Hindlimb muscle (tissue), 1 donor: Measurements from ENCODE around the gene USH1G. TPM values are rescaled to one million over a fixed set of nuclear protein-coding genes. Genes with fewer than 3 reads are reported as not detected.

ENCODE experiments used
- DNase-seq: peaks from one replicate; pipeline ENCODE4 v3.0.0-alpha.2; 2013
- polyA plus RNA-seq: library from polyadenylated mRNA; unstranded; fragments of 120-200 nt; gene quantifications from one replicate; pipeline ENCODE4 v1.2.1, GENCODE V29; 2013; ENCODE audit not compliant: insufficient read length

USH1G gene
- polyA plus RNA-seq, 1 donor: not detected

DNA sequence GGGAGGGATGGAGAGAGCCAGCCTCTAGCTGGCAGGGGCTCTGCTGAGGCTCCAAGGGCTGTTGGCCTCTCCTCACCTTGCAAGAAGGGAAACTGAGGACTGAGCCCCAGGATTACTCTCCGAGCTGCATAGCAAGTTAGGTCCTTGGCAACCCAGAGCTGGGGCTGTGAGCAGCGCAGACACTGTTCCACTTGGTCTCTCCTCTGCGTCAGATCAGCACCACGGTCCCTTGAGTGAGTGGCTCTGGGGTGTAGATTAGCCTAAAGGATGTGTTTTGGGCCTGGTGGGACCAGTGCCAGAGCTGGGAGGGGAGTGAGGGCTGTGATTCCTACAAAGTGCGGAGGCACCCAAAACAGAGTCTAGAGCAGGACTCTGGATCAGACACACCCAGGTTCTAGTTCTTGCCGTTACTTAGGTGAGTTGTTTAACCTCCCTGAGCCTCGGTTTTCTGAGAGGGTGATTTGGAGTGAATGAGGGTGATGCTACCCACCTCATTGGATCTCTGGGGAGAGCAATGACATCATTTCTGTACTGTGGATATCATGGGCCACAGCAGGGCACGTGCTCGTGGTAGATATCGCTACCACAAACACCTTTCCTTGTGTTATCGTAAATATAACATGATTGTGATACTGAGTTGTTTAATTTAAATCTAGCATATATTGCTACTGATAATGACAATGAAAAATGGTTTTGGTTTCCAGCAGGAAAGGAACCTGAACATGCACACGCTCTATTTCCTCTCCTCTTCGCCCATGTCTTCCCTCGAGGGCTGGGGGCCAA, 21.5 kb downstream of the USH1G start:
- no peak for DNase-seq

DNA sequence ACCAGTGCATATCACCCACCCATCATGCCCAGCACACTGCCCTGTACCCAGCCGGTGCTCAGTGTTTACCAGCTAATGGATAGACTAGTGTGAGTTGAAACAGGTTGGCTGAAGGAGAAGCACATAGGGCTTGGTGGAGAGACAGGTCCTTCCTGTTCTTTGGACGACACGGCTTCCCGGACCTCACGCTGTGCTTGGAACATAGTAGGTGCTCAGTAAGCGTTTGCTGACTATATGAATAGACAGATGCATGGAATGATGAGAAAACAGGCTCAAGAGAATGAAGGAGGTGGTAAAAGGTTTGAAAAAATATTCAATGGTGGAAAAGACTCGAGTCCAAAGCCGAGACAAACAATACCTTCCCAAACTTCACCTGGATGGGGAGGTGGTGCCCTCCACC, 22.8 kb downstream of the USH1G start:
- DNase-seq: no peak

DNA sequence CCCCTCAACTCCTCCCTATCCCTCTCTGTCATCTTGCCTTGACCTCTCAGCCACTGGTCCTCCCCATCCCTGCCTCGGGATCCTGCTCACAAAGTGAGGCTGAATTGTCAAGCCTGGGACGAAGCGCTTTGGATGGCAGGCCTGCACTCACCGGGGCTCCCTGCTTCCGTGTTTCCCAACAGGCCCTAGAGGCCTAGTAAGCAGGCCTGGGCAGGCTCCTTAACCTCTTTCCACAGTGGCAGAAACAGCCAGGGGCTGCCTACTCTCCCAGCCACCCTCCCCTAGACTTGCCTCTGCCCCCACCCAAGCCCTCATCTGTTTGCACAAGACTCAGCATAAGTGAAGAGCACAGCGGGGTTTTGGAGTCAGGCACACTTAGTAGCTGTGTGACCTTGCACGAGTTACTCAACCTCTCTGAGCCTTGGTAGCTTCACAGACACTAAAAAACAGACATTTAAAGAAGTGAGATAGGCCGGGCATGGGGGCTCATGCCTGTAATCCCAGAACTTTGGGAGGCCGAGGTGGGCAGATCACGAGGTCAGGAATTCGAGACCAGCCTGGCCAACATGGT, 24.6 kb downstream of the USH1G start:
- no peak for DNase-seq

DNA sequence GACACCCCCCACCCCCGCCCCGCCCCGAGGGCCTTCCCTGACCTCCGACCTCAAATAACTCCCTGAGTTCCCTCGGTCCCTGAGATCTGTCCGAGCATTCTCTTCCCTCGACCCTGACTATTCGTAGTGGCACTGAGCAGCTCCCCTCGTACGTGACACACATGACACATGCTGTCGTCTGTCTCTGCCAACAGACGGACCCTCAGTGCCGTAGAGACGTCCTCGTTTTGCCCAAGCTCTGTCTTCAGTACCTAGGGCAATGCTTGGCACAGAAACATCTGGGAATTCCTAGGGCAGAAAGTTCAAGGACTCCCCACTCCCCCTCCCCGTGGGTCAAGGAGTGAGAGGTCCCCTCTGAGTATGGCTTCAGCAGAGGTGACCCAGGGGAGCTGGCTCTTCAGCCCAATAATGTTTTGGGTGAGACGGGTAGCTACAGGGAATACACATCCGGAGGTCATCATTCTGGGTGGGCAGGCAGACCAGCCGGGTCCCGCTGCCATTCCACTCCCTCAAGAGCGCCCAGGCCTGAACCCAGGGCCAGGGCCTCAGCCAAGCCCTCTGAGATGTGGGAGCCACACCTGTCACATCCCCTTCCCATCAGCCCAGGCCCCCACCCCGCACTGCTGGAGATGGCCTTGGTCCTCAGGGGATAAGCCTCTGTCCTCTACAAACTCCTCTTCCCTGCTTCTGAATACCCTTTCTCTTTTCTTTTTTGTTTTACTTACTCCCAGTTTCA, 29.0 kb downstream of the USH1G start:
- no peak for DNase-seq

DNA sequence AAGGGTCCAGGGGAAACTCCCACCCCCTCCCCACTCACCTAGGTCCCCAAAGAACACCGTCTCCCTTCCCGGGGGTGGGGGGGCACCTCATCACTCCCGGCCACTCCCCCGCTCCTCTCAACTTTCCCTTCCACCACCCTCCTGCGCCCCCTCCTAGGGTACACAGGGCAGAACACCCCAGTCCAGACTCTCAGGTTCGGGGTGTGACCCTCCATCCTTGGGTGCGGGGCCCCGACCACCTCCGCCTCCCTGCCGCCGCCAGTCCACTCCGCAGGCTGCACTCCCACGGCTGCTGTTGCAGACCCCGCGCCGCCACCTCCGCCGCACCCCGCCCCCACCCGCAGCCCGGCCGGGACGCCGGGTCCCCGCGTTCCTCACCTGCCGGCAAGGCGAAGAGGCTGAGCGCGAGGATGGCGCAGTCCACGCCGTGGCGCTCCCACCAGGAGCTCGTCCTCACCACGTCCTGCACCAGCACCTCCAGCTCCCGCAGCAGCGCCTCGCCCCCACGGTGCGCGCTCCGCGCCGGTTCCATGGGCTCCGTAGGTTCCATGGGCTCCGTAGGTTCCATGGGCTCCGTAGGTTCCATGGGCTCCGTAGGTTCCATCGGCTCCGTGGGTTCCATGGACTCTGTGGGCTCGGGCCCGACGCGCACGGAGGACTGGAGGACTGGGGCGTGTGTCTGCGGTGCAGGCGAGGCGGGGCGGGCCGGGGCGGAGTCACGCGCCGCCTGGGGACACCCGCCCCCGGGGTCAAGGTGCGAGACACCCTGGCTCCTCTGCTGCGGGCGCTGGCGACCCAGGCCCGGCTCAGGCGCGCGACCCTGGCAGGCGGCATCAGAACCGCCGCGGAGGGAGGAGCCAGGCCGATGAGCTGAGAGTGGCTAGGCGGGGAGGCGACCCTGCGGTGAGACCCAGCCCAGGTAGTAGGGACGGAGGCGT, 29.8 kb downstream of the USH1G start, which contains the start of gene FADS6:
Gene FADS6, minus strand, starts transcription at position 660 of the 938 bp plus-strand sequence. Its CDS starts 38 bp downstream, at position 622.
- no peak for DNase-seq

DNA sequence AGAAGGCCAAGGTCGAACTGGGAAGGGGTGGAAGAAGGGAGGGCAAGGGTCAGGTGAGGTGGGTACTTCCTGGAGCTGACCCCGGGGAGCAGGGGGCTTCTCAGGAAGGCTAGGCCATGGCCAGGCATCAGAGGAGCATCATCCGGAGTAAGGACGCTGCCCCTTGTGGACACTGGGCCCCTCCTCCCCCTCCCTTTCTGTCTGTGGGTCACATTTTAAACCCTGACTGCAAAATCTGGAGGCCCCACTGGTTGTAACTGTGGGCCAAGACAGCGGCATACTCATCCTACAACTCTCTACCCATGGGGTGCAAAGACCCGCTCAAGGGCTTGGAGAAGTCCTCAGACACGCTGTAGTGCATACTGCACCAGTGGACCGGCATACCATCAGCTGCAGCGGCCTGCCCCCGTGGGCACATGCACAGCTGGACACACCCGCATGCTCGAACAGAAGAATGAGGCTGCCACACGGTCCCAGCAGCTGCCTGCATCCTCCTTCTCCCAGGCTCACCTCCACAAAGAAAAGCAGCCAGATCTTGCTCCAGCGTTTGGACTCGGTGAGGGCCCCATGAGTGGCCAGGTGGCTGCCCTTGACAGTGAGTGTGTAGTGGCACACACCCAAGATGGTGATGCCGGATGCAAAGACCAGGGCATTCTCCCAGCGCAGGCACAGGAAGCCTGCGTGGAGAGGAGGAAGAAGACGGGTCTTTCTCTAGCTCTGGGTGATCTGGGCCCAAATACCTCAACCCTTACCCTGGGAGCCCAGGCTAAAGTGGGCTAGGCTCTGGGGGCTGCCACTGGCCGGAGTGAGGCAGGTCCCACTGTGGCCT, 30.8 kb downstream of the USH1G start:
- no peak for DNase-seq

DNA sequence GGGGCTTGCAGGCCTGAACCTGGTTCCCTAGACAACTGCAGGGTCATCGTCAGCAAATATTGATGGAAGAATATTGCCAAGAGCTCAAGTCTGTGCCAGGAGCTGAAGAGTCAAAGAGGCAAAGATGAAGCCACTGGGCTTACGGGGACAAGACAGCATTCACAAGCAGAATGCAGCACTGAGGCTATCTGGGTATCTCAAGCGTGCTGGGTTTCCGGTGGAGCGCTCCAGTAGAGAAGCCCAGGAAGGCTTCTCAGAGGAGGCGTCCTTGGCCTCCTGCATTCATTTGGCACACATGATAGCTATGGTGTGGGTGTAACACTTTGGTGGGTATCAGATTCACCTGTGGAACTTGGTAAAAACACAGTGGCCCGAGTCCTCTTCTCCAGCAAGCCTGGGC, 32.5 kb downstream of the USH1G start:
- no peak for DNase-seq

DNA sequence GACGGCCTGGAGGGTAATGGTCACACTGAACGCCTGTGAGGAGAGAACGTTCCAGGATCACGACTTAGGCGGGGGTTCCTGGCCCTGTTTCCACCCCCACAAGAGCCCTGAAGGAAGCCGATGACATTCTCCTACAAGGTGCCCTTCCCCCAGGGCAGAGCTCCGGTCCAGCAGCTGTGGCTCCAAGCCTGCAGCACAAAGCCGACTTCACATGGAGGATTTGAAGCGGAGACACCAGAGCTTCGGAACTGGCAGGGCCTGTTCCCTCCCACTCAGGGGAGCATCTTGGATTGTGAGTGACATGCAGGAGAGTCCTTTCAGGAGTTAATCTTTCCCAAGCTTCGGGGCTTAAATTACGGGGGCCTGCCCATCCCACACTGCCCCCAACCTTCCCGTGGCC, 34.6 kb downstream of the USH1G start:
- no peak for DNase-seq

DNA sequence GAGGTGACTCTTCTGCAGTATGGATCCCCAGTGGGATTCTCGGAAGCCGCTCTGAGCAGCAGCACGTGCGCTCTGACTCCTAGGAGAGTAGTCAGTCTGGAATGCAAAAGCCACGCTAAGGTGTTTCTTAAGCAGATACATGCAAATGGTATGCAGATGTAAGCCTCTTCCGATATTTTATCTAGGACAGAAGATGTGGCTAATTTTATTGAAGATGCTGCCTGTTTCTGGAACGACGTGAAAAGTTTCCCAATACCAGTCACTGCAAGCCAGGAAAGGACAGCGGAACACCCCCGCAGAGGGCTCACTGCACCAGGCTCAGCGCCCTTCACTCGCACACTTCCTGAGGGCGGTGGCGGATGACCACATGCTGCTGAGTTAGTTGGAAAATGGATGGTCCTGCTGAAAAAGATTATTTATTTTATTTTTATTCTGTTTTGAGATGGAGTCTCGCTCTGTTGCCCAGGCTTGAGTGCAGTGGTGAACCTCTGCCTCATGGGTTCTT, 39.8 kb downstream of the USH1G start:
- no peak for DNase-seq

DNA sequence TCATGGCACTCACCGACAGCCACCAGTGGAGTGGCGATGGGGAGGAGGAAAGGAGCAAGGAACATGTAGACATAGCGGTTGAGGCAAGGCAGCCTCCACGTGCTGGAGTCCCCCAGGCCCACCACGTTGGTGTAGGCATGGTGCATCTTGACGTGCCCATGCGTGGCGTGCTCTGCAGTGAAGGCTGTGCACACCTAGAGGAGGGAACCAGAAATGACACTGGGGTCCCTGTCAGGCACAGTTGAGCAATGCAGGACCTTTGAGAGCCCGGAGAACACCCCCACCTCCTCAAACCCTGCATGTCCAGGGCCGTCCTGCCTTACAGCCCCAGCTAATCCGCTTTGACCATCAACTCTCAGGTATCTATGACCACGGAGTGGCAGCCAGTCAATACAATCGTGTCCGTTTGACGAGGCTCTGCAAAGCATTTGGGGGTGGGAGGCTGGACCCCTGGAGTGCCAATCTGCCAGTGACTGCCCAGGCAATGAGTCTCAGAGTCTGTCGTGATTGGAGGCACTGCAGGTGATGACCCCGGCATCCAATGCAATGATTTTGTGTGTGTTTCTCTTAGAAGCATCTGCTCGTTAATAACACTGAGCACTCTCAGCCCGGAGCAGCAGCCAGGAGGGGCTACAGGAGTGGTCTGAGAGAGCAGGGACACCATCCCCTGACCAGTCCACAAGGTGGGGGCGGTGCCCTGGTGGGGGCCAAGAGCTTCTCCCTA, 40.4 kb downstream of the USH1G start:
- DNase-seq: no peak

DNA sequence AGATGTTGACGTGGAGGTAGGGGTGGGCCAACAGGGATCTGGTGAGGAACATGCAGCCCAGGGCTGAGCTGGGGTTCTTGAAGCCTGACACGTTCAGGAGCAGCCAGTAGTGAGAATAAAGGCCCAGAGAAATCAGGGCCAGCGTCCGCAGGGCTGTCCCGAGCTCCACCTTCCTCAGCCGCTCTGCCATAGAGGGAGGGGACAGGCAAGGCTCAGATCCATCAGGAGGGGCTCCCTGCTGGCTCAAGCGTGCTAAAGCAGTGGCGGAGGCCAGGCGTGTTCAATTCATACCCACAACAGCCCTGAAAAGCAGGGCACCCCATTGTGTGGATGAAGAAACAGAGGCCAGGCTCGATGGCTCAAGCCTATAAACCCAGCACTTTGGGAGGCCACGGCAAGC, 42.0 kb downstream of the USH1G start:
- DNase-seq: no peak

DNA sequence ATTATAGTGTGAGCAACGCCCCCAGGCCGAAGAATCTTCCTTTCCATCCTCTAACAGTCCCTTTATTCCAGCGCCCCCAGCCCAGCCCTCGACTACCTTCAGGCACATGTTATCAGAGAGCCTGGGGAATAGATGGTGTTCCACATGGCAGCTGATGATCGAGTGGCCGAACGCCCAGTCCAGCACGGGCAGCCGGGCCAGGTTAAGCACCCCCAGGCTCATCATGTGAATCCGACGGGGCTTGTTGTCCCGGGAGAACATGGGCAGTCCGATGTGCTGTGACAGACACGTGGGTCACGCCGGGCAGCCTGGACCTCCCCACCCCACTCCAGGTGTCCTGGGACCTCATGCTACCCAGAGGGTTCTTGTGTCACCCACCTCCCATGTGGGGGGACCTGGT, 43.7 kb downstream of the USH1G start:
- no peak for DNase-seq

DNA sequence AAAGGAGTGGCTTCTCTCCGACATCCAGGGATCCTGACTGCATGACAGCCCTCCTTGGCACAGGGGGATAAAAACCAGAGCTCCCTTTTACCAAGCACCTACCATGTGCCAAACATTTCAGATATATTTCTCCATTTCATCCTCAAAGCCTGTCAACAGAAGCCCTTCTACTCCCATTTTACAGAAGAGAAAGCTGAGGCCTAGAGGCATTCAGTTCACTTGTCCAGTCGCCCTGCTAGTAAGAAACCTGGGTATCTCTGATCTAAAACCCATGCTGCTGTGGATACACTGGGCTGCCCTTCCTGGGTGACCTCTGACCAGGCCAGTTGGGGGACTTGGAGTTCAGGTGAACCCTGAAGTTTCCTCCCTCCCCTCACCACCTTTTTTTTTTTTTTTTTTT, 44.4 kb downstream of the USH1G start:
- no peak for DNase-seq

DNA sequence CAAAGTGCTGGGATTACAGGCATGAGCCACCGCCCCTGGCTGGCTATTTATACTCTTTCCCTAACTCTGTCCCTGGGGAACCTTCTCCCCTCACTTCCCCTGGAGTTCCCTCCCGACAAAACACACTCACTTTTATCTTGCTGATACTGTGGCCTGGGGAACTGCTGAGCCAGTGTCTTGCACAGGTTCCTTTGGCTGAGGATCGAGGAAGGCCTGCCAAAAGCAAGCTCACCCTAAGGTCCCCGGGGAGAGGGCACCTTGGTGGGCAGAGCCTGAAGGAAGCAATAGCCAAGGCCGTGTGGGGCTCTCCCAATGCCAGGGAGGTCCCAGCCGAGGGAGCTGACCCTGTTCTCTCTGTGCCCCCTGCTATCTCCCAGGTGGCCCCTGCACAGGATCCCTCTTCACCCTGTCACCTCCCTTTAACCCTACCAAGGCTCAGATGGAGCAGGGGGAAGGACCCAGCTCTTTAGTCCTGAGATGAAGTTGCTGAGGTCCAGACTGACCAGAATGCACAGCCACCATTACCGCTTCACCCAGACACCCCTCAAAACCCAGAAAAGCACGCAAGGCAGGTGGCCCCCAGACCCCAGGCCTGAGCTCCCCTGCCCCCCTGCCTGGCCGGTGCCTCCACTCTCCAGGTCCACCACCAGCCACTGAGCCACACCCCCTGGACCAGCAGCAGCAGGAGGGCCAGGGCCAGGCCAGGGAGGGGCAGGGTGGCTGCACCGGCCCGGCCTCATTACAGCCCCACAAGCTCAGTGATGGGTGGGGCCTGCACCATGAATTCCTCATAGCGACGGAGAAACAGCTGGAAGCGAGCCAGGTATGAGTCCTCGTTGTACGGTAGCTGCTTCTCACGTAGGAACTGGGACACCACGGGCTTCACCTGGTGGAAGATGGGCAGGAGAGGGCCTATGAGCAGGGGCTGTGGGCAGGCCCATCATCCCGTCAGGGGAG, 45.2 kb downstream of the USH1G start:
- no peak for DNase-seq

DNA sequence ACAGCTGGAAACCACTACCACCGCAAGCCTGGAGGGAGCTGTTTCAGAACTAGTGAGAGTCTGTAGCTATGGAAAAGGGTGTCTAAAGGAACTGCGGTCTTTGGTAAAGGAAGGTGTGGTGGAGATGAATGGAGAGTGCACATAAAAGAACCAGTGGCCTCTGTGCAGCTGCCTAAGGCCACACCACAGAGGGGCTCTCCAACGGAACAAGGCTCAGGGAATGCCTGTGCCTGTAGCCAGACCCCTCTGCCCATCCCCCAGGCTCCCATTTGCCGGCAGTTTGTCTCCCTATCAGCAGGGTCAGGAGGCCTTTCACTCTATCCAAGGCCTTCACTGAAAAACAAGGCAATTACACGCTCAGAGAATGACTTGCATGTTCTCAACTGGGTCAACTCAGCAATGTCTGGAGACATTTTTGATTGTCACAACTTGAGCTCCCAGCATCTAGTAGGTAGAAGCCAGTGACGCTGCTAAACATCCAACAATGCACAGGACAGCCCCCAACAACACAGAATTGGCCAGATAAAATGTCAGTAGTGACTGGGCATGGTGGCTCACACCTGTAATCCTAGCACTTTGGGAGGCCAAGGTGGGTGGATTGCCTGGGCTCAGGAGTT, 47.0 kb downstream of the USH1G start:
- DNase-seq: no peak

DNA sequence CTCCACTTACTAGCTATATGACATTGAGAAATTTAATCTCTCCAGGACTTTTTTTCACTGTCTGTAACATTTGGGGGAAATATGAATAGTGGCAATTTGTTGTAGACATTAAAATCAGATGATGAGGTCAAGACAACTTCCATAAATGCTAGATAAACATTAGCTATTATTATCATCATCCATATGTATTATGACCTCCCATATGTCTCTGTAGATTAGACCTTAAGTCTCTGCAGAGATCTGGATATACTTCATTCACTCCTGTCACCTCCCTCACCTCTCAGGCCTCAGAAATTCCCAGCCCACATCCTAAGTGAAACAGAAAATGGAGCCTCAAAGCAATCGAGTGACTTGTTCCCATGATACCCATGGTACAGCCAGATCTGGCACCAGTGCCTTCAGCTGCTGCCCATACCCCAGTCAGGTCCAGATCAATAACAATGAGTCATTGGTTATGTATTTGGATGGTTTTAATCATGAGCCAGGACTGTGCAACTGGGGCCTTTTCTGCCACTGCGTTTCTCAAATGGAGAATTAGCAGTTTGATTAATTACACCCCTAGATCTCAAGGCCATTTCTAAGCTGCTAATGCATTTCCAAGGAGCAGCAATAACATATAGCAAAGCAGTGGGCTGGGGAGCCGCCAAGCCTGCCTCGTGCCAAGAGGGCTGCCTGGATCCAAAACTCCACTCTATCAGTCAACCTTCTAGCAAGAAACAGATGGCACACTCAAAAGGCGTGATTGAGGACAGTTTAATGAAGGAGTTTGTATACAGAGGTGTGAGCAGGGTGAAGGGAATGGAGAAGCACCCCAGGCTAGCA, 47.7 kb downstream of the USH1G start:
- DNase-seq: no peak

DNA sequence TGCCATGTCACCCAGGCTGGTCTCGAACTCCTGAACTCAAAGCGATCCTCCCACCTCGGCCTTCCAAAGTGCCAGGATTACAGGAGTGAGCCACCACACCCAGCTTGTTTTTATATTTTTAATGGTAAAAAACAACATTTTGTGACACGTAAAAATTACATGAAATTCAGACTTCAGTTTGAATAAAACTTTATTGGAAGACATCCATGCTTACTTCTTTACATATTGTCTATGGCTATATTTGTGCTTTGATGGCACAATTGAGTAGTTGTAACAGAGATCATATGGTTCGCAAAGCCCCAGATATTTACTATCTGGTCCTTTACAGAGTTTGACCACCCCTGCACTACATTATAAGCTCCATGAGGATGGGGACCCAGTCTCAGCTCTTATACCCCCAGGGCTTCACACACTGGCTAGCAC, 48.4 kb downstream of the USH1G start:
- no peak for DNase-seq
